T-helper 2 cell treated with Interferon-gamma antibody and Interleukin-4, amounts not matched to agents 100 ng/mL and 5 ng/mL, for 36 hours (primary cell): Measurements from ENCODE around the gene ZBTB48. TPM values are rescaled to one million over a fixed set of nuclear protein-coding genes. Genes with fewer than 3 reads are reported as not detected.

Source experiments
- intact Hi-C: fragments of 100-400 bp; cut with micrococcal nuclease; formaldehyde crosslinking; loops from one replicate; pipeline ENCODE4 v1.15.1; 2023
- total RNA-seq: library from RNA; stranded (reverse); gene quantifications from 2 replicates; pipeline ENCODE4 v1.2.3, GENCODE V29; 2022

The ZBTB48 gene
- total RNA-seq, 1 donor from 2014 or later, result 32.9 TPM

- intact Hi-C loops, result loop anchor here (1.0 to 10.0 kb wide), 5 partner anchors 9 to 359 kb away; partner anchors contain the start of genes CAMTA1, DNAJC11, HES3 and PHF13
Observed at GRCh38 chr1:6603915-6604558, 24.2 kb downstream of the ZBTB48 start.

GRCh38 chr1:6612641-6613360, 33.0 kb downstream of the ZBTB48 start:
- intact Hi-C loops, result loop anchor here (1.0 to 10.0 kb wide), 4 partner anchors 10 to 408 kb away; partner anchors contain the start of genes RNF207 and ZBTB48

GRCh38 chr1:6613361-6614018, 33.7 kb downstream of the ZBTB48 start, which contains the start of gene PHF13:
Gene PHF13 (plus strand): TSS chr1:6613731. CDS start chr1:6614067, 336 bp downstream.
- intact Hi-C loops, result loop anchor here (1.0 to 10.0 kb wide), 4 partner anchors 10 to 409 kb away; partner anchors contain the start of genes RNF207 and ZBTB48

- intact Hi-C loops, result loop anchor here (10.0 kb wide), 1 partner anchor 409 kb away; the partner anchor contains the start of gene RNF207
Observed at GRCh38 chr1:6614019-6614928, 34.5 kb downstream of the ZBTB48 start.

GRCh38 chr1:6614929-6615785, 35.4 kb downstream of the ZBTB48 start:
- intact Hi-C loops, result loop anchor here (10.0 kb wide), 1 partner anchor 410 kb away; the partner anchor contains the start of gene RNF207

GRCh38 chr1:6619045-6619444, 39.3 kb downstream of the ZBTB48 start:
- intact Hi-C loops, result loop anchor here (10.0 kb wide), 1 partner anchor 414 kb away; the partner anchor contains the start of gene RNF207

- intact Hi-C loops, result no loop called here
Observed at GRCh38 chr1:6621429-6622391, 41.9 kb downstream of the ZBTB48 start.

GRCh38 chr1:6622396-6623152, 42.8 kb downstream of the ZBTB48 start:
- intact Hi-C loops, result no loop called here

- intact Hi-C loops, result no loop called here
Observed at GRCh38 chr1:6623269-6623965, 43.6 kb downstream of the ZBTB48 start.

- intact Hi-C loops, result loop anchor here (1.0 kb wide), 4 partner anchors 12 to 71 kb away; partner anchors contain the start of genes KLHL21, NOL9, PHF13 and ZBTB48
Observed at GRCh38 chr1:6624710-6625583, 45.2 kb downstream of the ZBTB48 start, which contains the start of gene THAP3. Gene THAP3 (plus strand): TSS chr1:6624868. CDS start chr1:6625219, 351 bp downstream.

GRCh38 chr1:6625584-6626149, 45.9 kb downstream of the ZBTB48 start:
- intact Hi-C loops, result loop anchor here (1.0 kb wide), 4 partner anchors 12 to 71 kb away; partner anchors contain the start of genes KLHL21, NOL9, PHF13 and ZBTB48

GRCh38 chr1:6627031-6627430, 47.2 kb downstream of the ZBTB48 start:
- intact Hi-C loops, result no loop called here

- intact Hi-C loops, result no loop called here
Observed at GRCh38 chr1:6627841-6628545, 48.2 kb downstream of the ZBTB48 start.

GRCh38 chr1:6628971-6629479, 49.2 kb downstream of the ZBTB48 start:
- intact Hi-C loops, result no loop called here

- intact Hi-C loops, result no loop called here
Observed at GRCh38 chr1:6630027-6630426, 50.2 kb downstream of the ZBTB48 start.
